ENCODE measurements around the gene SMC3.
"Not testable (repeated sequence)": the region's sequence is repeated elsewhere in the genome, so short reads cannot be mapped to it uniquely, and the experiment has no call there.

Gene SMC3

GRCh38 chr10:110576220-110576619 is 8.7 kb downstream of the SMC3 start:
- no peak for DNase-seq (ENCODE audit: extremely low read depth in 1 of 2, low read depth in 1 of 2)

GRCh38 chr10:110577056-110577455 is 9.6 kb downstream of the SMC3 start:
- no peak for DNase-seq (ENCODE audit: extremely low read depth in 1 of 2, low read depth in 1 of 2)

GRCh38 chr10:110584006-110584405 is 16.5 kb downstream of the SMC3 start:
- no peak for DNase-seq (ENCODE audit: extremely low read depth in 1 of 2, low read depth in 1 of 2)

DNA sequence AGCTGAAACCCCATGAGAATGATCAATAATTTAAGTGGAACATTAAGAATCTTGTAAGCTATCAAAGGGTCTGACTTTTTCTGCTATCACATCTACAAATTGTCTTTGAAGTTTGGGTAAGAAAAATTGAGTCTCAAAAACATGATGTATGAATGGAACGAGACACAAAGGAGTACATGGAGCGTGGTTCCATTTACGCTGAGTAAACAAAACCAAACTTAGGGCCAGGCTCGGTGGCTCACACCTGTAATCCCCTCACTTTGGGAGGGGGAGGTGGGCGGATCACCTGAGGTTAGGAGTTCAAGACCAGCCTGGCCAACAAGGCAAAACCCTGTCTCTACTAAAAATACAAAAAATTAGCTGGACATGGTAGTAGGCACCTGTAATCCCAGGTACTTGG is 24.3 kb downstream of the SMC3 start:
- no peak for DNase-seq (ENCODE audit: extremely low read depth in 1 of 2, low read depth in 1 of 2)

GRCh38 chr10:110597476-110597875 is 30.0 kb downstream of the SMC3 start:
- no peak for DNase-seq (ENCODE audit: extremely low read depth in 1 of 2, low read depth in 1 of 2)

GRCh38 chr10:110600487-110601101 is 33.1 kb downstream of the SMC3 start:
- DNase-seq (ENCODE audit: extremely low read depth in 1 of 2, low read depth in 1 of 2): no peak

GRCh38 chr10:110601581-110601980 is 34.1 kb downstream of the SMC3 start:
- DNase-seq (ENCODE audit: extremely low read depth in 1 of 2, low read depth in 1 of 2): no peak

DNA sequence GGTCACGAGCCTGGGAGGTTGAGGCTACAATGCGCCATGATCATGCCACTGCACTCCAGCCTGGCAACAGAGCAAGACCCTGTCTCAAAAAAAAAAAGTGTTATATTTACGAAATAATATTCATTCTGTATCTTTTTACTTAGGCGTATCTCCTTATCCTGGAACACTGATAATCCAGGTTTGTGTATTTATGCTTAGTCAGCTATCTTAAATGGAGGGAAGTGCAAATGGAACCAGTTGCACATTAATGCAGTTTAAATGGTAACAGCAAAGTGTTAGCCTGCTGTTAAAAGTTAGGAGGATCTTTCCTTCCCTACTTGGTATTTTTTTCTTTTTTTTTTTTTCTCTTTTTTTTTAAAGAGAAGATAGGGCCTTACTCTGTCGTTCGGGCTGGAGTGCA is 40.6 kb downstream of the SMC3 start:
- no peak for DNase-seq (ENCODE audit: extremely low read depth in 1 of 2, low read depth in 1 of 2)

- no peak for DNase-seq (ENCODE audit: extremely low read depth in 1 of 2, low read depth in 1 of 2)
These were observed 42.1 kb downstream of the SMC3 start for GRCh38 chr10:110609605-110610004.

GRCh38 chr10:110610308-110610774 is 42.8 kb downstream of the SMC3 start:
- DNase-seq (ENCODE audit: extremely low read depth in 1 of 2, low read depth in 1 of 2): peak; percentile 4 to 13

DNA sequence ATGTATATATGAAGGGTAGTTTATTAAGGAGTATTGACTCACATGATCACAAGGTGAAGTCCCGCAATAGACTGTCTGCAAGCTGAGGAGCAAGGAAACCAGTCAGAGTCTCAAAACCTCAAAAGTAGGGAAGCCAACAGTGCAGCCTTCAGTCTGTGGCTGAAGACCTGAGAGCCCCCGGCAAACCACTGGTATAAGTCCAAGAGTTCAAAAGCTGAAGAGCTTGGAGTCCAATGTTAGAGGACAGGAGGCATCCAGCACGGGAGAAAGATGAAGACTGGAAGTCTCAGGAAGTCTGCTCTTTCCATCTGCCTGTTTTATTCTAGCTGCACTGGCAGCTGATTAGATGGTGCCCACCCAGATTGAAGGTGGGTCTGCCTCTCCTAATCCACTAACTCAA is 43.3 kb downstream of the SMC3 start:
- DNase-seq (ENCODE audit: extremely low read depth in 1 of 2, low read depth in 1 of 2): not testable (repeated sequence)

DNA sequence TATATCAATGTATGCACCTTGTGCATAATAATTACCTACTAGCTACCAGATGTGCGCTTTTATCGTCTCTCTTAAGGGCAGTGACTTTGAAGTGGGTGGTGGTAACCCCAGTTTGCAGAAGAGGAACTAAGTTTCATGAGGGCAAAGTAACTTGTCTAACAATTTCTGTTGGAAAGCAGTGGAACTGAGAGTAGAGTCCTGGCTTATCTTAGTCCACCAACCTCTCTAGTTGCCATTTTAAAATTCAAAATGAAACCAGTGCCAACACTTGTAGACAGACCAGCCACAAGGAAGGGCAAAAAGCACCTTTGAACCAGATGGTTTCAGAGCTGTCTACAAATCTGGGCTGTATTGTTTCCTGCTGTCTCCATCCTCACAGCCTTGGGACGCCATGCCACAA is 44.6 kb downstream of the SMC3 start:
- DNase-seq (ENCODE audit: extremely low read depth in 1 of 2, low read depth in 1 of 2): no peak

- no peak for DNase-seq (ENCODE audit: extremely low read depth in 1 of 2, low read depth in 1 of 2)
These were observed 45.1 kb downstream of the SMC3 start for GRCh38 chr10:110612629-110613028.

DNA sequence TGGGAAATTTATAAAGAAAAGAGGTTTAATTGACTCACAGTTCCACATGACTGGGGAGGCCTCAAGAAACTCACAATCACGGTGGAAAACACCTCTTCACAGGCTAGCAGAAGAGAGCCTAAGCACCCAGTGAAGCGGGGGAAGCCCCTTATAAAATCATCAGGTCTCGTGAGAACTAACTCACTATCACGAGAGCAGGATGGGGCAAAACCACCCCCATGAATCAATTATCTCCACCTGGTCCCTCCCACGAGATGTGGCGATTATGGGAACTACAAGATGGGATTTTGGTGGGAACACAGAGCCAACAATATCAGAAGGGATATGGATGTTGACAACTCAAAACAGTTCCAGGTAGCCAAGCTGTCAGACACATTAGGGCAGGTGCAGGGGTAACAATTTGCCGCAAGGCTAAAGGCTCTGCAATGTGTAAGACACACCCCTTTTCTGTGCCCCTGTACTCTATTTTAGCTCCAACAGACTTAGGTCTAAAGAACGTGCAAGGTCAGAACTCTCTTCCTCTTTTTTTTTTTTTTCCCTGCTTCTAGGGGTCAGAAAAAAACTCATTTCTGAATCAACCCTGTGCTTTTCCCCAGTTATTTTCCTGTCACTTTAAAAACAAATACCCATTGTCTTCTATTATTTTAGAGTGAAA is 46.0 kb downstream of the SMC3 start:
- no peak for DNase-seq (ENCODE audit: extremely low read depth in 1 of 2, low read depth in 1 of 2)

DNA sequence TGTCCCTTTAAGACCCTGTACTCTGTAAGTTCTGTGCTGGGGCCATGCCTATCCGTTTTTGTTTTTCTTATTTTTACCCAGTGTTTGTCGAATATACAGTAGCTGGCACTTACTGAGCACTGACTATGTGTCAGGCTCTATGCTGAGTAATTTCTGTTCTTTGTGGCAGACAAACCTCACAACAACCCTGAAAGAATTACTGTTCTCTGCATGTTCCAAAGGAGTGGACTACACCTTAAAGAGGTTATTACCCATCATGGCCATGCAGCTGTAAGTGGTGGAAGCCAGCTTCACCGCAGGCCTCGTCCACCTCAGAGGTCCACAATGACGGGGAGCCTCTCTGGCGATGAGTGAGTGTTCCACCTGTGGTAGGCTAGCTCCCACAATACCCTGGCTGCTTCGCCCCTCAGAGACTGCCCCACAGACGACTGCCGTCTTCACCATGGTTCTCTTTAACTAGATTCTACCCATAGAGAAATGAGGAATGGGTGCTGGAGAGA is 46.6 kb downstream of the SMC3 start:
- DNase-seq (ENCODE audit: extremely low read depth in 1 of 2, low read depth in 1 of 2): no peak

DNA sequence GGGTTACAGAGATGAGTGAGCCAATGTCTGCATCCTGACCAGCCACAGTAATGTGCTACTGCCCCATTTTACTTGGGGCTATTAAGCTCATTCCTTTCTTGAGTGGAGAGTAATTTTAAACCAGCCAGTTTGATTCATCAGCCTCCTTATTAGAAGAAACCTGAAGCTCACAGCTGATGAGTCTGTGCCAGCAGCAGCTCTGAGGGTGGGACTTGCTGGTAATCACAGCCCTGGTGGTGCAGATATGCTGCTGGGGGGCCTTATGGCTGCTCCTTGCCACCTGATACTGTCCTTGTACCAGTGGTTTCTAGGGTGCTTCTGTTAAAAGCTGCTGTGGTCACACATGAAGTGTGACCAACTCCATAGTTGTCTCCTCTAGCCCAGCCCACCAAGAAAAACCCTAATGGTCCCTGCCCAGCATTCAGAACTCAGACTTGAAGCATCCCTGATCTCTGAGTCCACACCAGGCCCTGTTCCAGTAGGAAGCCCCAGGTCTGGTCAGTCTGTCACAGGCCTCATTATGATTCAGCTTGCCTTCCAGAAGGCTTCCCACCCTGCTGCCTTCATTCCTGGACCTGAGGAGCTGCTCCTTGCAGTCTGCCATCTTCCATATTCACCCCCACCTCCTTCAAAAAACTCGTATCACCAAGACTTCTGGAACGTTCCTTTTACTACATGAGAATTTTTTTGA is 47.7 kb downstream of the SMC3 start:
- DNase-seq (ENCODE audit: extremely low read depth in 1 of 2, low read depth in 1 of 2): no peak

DNA sequence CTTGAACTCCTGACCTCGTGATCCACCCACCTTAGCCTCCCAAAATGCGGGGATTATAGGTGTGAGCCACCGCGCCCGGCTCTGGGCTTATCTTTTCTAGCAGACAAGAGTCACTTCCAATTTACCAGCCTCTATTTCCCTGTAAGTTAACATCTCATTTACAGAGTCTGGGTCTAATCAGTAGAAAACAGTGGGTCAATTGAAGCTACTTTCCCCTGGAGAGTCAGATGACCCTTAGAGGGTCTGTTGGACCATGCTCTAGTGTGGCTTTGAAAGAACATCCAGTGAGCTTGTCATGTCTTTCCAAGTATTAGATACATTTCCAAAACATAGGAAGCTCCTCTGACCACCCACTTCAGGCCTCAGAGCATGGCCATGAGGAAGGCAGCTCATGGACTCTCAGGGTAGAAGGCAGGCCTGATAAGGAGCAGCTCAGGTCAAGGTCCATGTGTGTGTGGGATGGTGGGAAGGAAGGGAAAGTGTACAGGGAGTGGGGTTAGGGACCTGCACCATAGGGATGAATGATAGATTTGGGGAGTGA is 49.1 kb downstream of the SMC3 start:
- DNase-seq (ENCODE audit: extremely low read depth in 1 of 2, low read depth in 1 of 2): no peak

DNA sequence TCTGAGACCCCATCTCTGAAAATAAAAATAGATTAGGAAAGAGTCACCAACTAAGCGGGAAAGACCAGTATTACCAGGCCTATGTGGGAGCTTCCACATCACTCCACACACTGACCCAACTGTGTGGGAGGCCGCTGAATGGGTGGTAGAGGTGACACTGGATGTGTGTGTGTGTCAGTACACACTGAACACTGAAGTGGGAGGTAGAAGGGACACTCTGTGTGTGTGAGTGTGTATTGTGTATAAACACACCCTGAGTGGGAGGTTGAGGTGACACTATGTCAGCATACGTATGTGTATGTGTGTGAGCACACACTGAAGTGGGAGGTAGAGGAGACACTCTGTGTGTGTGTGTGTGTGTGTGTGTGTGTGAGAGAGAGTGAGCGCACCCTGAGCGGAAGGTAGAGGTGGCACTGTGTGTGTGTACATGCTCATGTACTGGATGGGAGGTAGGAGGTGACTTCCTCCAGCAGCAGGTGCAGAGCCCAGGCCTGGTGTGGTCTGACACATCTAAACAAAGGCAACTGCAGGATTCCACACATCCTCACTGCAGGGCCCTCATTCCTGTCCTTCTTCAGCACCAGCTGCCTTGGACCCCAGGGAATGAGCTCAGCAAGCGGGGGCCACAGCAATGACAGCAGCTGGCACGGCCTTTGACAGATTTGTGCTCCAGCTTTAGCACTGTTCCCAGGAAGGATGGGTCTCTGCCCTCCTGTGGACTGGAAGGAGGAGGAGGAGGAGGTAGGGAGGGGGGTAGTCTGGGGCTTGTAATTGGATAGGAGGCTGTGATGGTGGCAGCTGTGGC is 50.1 kb downstream of the SMC3 start:
- no peak for DNase-seq (ENCODE audit: extremely low read depth in 1 of 2, low read depth in 1 of 2)

- DNase-seq (ENCODE audit: extremely low read depth in 1 of 2, low read depth in 1 of 2): no peak
These were observed 50.7 kb downstream of the SMC3 start for GRCh38 chr10:110618230-110618610.

GRCh38 chr10:110619514-110620397 is 52.3 kb downstream of the SMC3 start:
- no peak for DNase-seq (ENCODE audit: extremely low read depth in 1 of 2, low read depth in 1 of 2)
